ENCODE data around the gene CAPN14. TPM values are rescaled to one million over a fixed set of nuclear protein-coding genes. Genes with fewer than 3 reads are reported as not detected.

CAPN14 gene
- total RNA-seq, 2 experiments from 2014 or later = 0.20 to 0.30 TPM

DNA sequence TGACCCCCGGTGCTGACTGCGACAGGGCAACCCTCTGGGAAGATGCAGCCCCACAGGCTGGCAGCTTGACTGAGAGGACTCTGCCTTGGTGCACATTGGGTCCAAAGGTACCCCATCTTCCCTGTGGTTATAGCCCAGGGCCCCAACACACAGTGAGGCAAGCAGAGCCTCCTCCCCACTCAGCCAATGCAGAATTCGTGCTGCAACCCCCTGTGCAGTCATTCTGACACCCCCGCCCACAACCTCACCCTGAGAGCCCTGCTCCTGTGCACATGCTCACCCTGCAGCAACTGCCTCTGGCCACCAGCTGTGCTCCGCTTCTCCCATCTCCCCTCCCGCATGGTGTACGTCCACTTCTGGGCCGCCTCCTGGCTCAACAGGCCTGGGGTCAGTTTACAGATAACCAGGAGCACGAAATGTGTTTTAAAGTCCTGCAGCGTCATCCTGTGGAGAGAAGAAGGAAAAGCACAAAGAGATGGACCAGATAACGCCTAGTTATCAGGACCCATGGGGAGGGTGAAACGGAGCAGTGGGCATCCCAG is 24.4 kb downstream of the CAPN14 start:
- Mint-ChIP-seq H3K4me3 (no peak overlapping the region), H3K27ac (no peak overlapping the region), H3K4me1 (ENCODE audit: low read depth) (no peaks in the 10 kb centered on the region), H3K36me3 (ENCODE audit: low read depth) (no peaks in the 10 kb centered on the region), H3K27me3 (no peaks in the 10 kb centered on the region), H3K9me3 (no peaks in the 10 kb centered on the region)
- no peaks in the 10 kb centered on the region for H3K4me1 ChIP-seq (ENCODE audit: insufficient read depth, low read length)
- no peak for TF ChIP-seq CTCF (IDR thresholded peaks at IDR 0.05)
- no peaks in the 10 kb centered on the region for H3K9me3 ChIP-seq (ENCODE audit: control insufficient read depth in 1 of 2, insufficient read depth in 1 of 2, low read length in 2 of 2)
- H3K27ac ChIP-seq (ENCODE audit: low read depth in 1 of 2, low read length in 2 of 2) = no peak overlapping the region
- no peak for DNase-seq
- POLR2A ChIA-PET = no interaction called here
- ATAC-seq (ENCODE audit: poor library complexity) = no peak
- CTCF ChIA-PET = no interaction called here
- no peaks in the 10 kb centered on the region for H3K27me3 ChIP-seq (ENCODE audit: control insufficient read depth in 1 of 2, insufficient read depth in 2 of 2, low read length in 2 of 2)
- intact Hi-C loops (cut with DNase I, micrococcal nuclease) = no loop called here
- no peaks in the 10 kb centered on the region for H3K36me3 ChIP-seq (ENCODE audit: insufficient read depth, low read length)
- H3K4me3 ChIP-seq (ENCODE audit: low read length) = no peak overlapping the region

DNA sequence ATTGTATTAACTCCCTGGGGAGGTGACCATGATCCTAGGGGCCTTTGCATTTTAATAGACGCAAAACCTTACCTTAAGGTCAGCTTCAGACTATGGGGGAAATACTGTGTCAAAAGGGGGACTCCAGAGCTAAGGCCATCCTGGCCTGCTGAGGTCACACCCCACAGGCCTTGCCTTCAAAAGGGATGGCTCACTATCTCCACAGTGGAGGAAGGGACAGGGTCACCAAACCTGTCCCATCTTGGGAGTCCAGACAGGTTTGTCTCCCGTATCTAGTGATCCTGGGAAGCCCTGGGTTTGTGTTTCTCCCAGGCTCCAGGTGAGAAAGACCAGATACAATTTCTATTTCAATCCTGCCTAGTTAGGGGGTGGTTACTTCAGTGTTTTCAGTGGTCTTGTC is 24.9 kb downstream of the CAPN14 start:
- H3K4me1 Mint-ChIP-seq (ENCODE audit: low read depth) = no peaks in the 10 kb centered on the region
- no peak overlapping the region for H3K4me3 Mint-ChIP-seq
- ChIA-PET CTCF (no interaction called here), POLR2A (no interaction called here)
- no peaks in the 10 kb centered on the region for H3K27me3 Mint-ChIP-seq
- intact Hi-C loops (cut with DNase I, micrococcal nuclease) = no loop called here
- H3K9me3 ChIP-seq (ENCODE audit: control insufficient read depth in 1 of 2, insufficient read depth in 1 of 2, low read length in 2 of 2) = no peaks in the 10 kb centered on the region
- DNase-seq (no peak), ATAC-seq (ENCODE audit: poor library complexity) (no peak)
- H3K9me3 Mint-ChIP-seq = no peaks in the 10 kb centered on the region
- no peak for TF ChIP-seq CTCF (IDR thresholded peaks at IDR 0.05)
- H3K36me3 Mint-ChIP-seq (ENCODE audit: low read depth) = no peaks in the 10 kb centered on the region
- H3K27ac Mint-ChIP-seq = no peak overlapping the region
- H3K4me3 ChIP-seq (ENCODE audit: low read length) = no peak overlapping the region
- H3K36me3 ChIP-seq (ENCODE audit: insufficient read depth, low read length) = no peaks in the 10 kb centered on the region
- H3K4me1 ChIP-seq (ENCODE audit: insufficient read depth, low read length) = no peaks in the 10 kb centered on the region
- no peaks in the 10 kb centered on the region for H3K27me3 ChIP-seq (ENCODE audit: control insufficient read depth in 1 of 2, insufficient read depth in 2 of 2, low read length in 2 of 2)
- no peak overlapping the region for H3K27ac ChIP-seq (ENCODE audit: low read depth in 1 of 2, low read length in 2 of 2)

- Mint-ChIP-seq H3K27ac (no peak overlapping the region), H3K4me3 (no peak overlapping the region), H3K36me3 (ENCODE audit: low read depth) (no peaks in the 10 kb centered on the region), H3K27me3 (no peaks in the 10 kb centered on the region), H3K4me1 (ENCODE audit: low read depth) (no peaks in the 10 kb centered on the region), H3K9me3 (no peaks in the 10 kb centered on the region)
- no peak overlapping the region for H3K27ac ChIP-seq (ENCODE audit: low read depth in 1 of 2, low read length in 2 of 2)
- no peak for ATAC-seq (ENCODE audit: poor library complexity)
- H3K9me3 ChIP-seq (ENCODE audit: control insufficient read depth in 1 of 2, insufficient read depth in 1 of 2, low read length in 2 of 2) = no peaks in the 10 kb centered on the region
- CTCF ChIA-PET = no interaction called here
- POLR2A ChIA-PET = no interaction called here
- H3K27me3 ChIP-seq (ENCODE audit: control insufficient read depth in 1 of 2, insufficient read depth in 2 of 2, low read length in 2 of 2) = no peaks in the 10 kb centered on the region
- no peaks in the 10 kb centered on the region for H3K4me1 ChIP-seq (ENCODE audit: insufficient read depth, low read length)
- intact Hi-C loops (cut with DNase I, micrococcal nuclease) = no loop called here
- no peaks in the 10 kb centered on the region for H3K36me3 ChIP-seq (ENCODE audit: insufficient read depth, low read length)
- TF ChIP-seq CTCF (IDR thresholded peaks at IDR 0.05) = no peak
- H3K4me3 ChIP-seq (ENCODE audit: low read length) = no peak overlapping the region
- no peak for DNase-seq
Measured at GRCh38 chr2:31191931-31192330, 25.4 kb downstream of the CAPN14 start.
